IPS DF 6.9 (cell line): ENCODE data around the gene DCAF11.
A peak's percentile ranks its signal among the peaks of the same experiment; 100 is the strongest.

Experiments
- DNase-seq: peaks from one replicate; pipeline ENCODE4 v3.0.0-alpha.2; 2013; ENCODE audit warnings: low read depth, low spot score
- H3K27ac ChIP-seq: one replicate; pipeline ENCODE4 v1.5.1; 2013; ENCODE audit warnings: low read length, control low read depth
- H3K27me3 ChIP-seq: 2 replicates; pipeline ENCODE4 v1.6.1; 2013; ENCODE audit warnings: mild to moderate bottlenecking, low read length; ENCODE audit not compliant: control insufficient read depth, insufficient read depth
- H3K36me3 ChIP-seq: 2 replicates; pipeline ENCODE4 v1.6.1; 2013; ENCODE audit warnings: low read length; ENCODE audit not compliant: control insufficient read depth, insufficient read depth
- H3K4me1 ChIP-seq: 2 replicates; pipeline ENCODE4 v1.6.1; 2013; ENCODE audit warnings: low read length; ENCODE audit not compliant: control insufficient read depth, insufficient read depth
- H3K4me3 ChIP-seq: 2 replicates; pipeline ENCODE4 v1.5.1; 2013; ENCODE audit warnings: mild to moderate bottlenecking, low read length
- H3K9me3 ChIP-seq: 2 replicates; pipeline ENCODE4 v1.6.1; 2013; ENCODE audit warnings: low read length, inconsistent platforms; ENCODE audit not compliant: control insufficient read depth, insufficient read depth
- WGBS: extraction: QIAGEN DNeasy Blood & Tissue Kit; methylation state at CpG from one replicate; pipeline ENCODE4 v1.1.7; 2013; ENCODE audit warnings: mixed read lengths, missing lambda C conversion rate; ENCODE audit not compliant: insufficient read length, insufficient coverage; 5-methylcytosine and 5-hydroxymethylcytosine counted together

The DCAF11 gene

GRCh38 chr14:24114532-24115421 lies at the start of gene DCAF11, which contains the start of gene NRL:
TSS of gene DCAF11 (plus strand) at chr14:24114777. CDS start at chr14:24115595, 818 bp downstream.
TSS of gene NRL (minus strand) at chr14:24114949. CDS start at chr14:24082848, 32,101 bp downstream.
- peak; percentile 97 for DNase-seq
- H3K4me3 ChIP-seq: peak within 1 kb of the TSS; percentile 83
- no peaks in the 10 kb centered on the region for H3K27me3 ChIP-seq
- no peak within 1 kb of the TSS for H3K27ac ChIP-seq
- WGBS: no CpG with 5 or more reads among the region's 65 CpGs
- H3K36me3 ChIP-seq: peaks cover 15% of the 10 kb centered on the region; the same call in 1 of the 2 replicates
- H3K9me3 ChIP-seq: no peaks in the 10 kb centered on the region
- H3K4me1 ChIP-seq: no peaks in the 10 kb centered on the region

- Histone ChIP-seq H3K27ac (no peak overlapping the region), H3K9me3 (no peaks in the 10 kb centered on the region), H3K4me1 (no peaks in the 10 kb centered on the region), H3K36me3 (peaks cover 2% of the 10 kb centered on the region; the same call in 1 of the 2 replicates), H3K4me3 (no peak overlapping the region), H3K27me3 (no peaks in the 10 kb centered on the region)
- DNase-seq: no peak
- no CpG with 5 or more reads among the region's 15 CpGs for WGBS
Measured at GRCh38 chr14:24064856-24065255, 49.7 kb upstream of the DCAF11 start.

- H3K27me3 ChIP-seq: no peaks in the 10 kb centered on the region
- no peak overlapping the region for H3K4me3 ChIP-seq
- no peak for DNase-seq
- H3K9me3 ChIP-seq: no peaks in the 10 kb centered on the region
- no CpG with 5 or more reads among the region's 8 CpGs for WGBS
- peaks cover 2% of the 10 kb centered on the region; the same call in 1 of the 2 replicates for H3K36me3 ChIP-seq
- no peak overlapping the region for H3K27ac ChIP-seq
- no peaks in the 10 kb centered on the region for H3K4me1 ChIP-seq
Measured at GRCh38 chr14:24065408-24065807, 49.2 kb upstream of the DCAF11 start.

- no peak overlapping the region for H3K4me3 ChIP-seq
- H3K9me3 ChIP-seq: no peaks in the 10 kb centered on the region
- DNase-seq: no peak
- peaks cover 2% of the 10 kb centered on the region; the same call in 1 of the 2 replicates for H3K36me3 ChIP-seq
- WGBS: no CpG with 5 or more reads among the region's 8 CpGs
- H3K27ac ChIP-seq: no peak overlapping the region
- H3K4me1 ChIP-seq: no peaks in the 10 kb centered on the region
- H3K27me3 ChIP-seq: no peaks in the 10 kb centered on the region
Measured at GRCh38 chr14:24066496-24067132, 48.0 kb upstream of the DCAF11 start.

GRCh38 chr14:24067133-24068082 lies 47.2 kb upstream of the DCAF11 start:
- peaks cover 2% of the 10 kb centered on the region; the same call in 1 of the 2 replicates for H3K36me3 ChIP-seq
- no peak overlapping the region for H3K4me3 ChIP-seq
- H3K27ac ChIP-seq: no peak overlapping the region
- DNase-seq: no peak
- WGBS: no CpG with 5 or more reads among the region's 12 CpGs
- H3K27me3 ChIP-seq: no peaks in the 10 kb centered on the region
- H3K4me1 ChIP-seq: no peaks in the 10 kb centered on the region
- no peaks in the 10 kb centered on the region for H3K9me3 ChIP-seq

GRCh38 chr14:24068711-24069410 lies 45.7 kb upstream of the DCAF11 start:
- WGBS: no CpG with 5 or more reads among the region's 10 CpGs

GRCh38 chr14:24069411-24069735 lies 45.2 kb upstream of the DCAF11 start:
- H3K36me3 ChIP-seq: peaks cover 2% of the 10 kb centered on the region; the same call in 1 of the 2 replicates
- no peaks in the 10 kb centered on the region for H3K4me1 ChIP-seq
- WGBS: no CpG with 5 or more reads among the region's 6 CpGs
- H3K27ac ChIP-seq: no peak overlapping the region
- no peak for DNase-seq
- no peaks in the 10 kb centered on the region for H3K9me3 ChIP-seq
- H3K27me3 ChIP-seq: no peaks in the 10 kb centered on the region
- no peak overlapping the region for H3K4me3 ChIP-seq

More at GRCh38 chr14:24068711-24069410, 45.7 kb upstream of the DCAF11 start:
- Histone ChIP-seq H3K4me1 (no peaks in the 10 kb centered on the region), H3K36me3 (peaks cover 2% of the 10 kb centered on the region; the same call in 1 of the 2 replicates), H3K9me3 (no peaks in the 10 kb centered on the region), H3K27ac (no peak overlapping the region), H3K4me3 (no peak overlapping the region), H3K27me3 (no peaks in the 10 kb centered on the region)
- DNase-seq: no peak

- H3K9me3 ChIP-seq: no peaks in the 10 kb centered on the region
- H3K4me1 ChIP-seq: no peaks in the 10 kb centered on the region
- no peak overlapping the region for H3K27ac ChIP-seq
- no peaks in the 10 kb centered on the region for H3K27me3 ChIP-seq
- H3K4me3 ChIP-seq: no peak overlapping the region
- H3K36me3 ChIP-seq: peaks cover 2% of the 10 kb centered on the region; the same call in 1 of the 2 replicates
- DNase-seq: no peak
- no CpG with 5 or more reads among the region's 10 CpGs for WGBS
Measured at GRCh38 chr14:24070285-24071143, 44.1 kb upstream of the DCAF11 start.

- WGBS: no CpG with 5 or more reads among the region's 19 CpGs
- no peaks in the 10 kb centered on the region for H3K27me3 ChIP-seq
Measured at GRCh38 chr14:24071144-24071697, 43.4 kb upstream of the DCAF11 start, which contains the start of gene CPNE6. TSS of gene CPNE6 (plus strand) at chr14:24071562. CDS start at chr14:24072937, 1,375 bp downstream.

More at GRCh38 chr14:24071144-24071697, 43.4 kb upstream of the DCAF11 start, which contains the start of gene CPNE6:
- no peak within 1 kb of the TSS for H3K4me3 ChIP-seq
- no peaks in the 10 kb centered on the region for H3K4me1 ChIP-seq
- H3K36me3 ChIP-seq: peaks cover 2% of the 10 kb centered on the region; the same call in 1 of the 2 replicates
- no peak for DNase-seq
- no peak within 1 kb of the TSS for H3K27ac ChIP-seq
- H3K9me3 ChIP-seq: no peaks in the 10 kb centered on the region
